Keratinocyte (primary cell): ENCODE measurements around the gene PHACTR1. TPM values are rescaled to one million over a fixed set of nuclear protein-coding genes. Genes with fewer than 3 reads are reported as not detected.
"Not testable (repeated sequence)": the region's sequence is repeated elsewhere in the genome, so short reads cannot be mapped to it uniquely, and the experiment has no call there.

Experiments
- DNase-seq: peaks from one replicate; pipeline ENCODE4 v3.0.0-alpha.2; 2011; ENCODE audit warnings: low read depth, missing footprints, low spot score
- FAIRE-seq: peaks from 2 replicates; lab custom pipeline; 2011; peaks lifted over from hg19 to GRCh38; lab: Jason Lieb, UNC
- H2AFZ ChIP-seq: 2 replicates; pipeline ENCODE4 v1.6.0; 2012; ENCODE audit warnings: low read length, control low read depth, inconsistent platforms; ENCODE audit not compliant: control insufficient read depth
- H3K27ac ChIP-seq: 2 replicates; pipeline ENCODE4 v1.5.1; 2011; ENCODE audit warnings: low read length; ENCODE audit not compliant: control insufficient read depth, insufficient read depth
- H3K27me3 ChIP-seq: 3 replicates; pipeline ENCODE4 v1.6.0; 2011; ENCODE audit warnings: low read length; ENCODE audit not compliant: control insufficient read depth, insufficient read depth; ENCODE audit errors: extremely low read depth
- H3K36me3 ChIP-seq, 2 experiments: 2 replicates in 1 of 2; 3 replicates in 1 of 2; pipeline ENCODE4 v1.5.1; 2011; ENCODE audit warnings: low read length in 2 of 2, mild to moderate bottlenecking in 1 of 2; ENCODE audit not compliant: control insufficient read depth in 2 of 2, insufficient read depth in 2 of 2; ENCODE audit errors: extremely low read depth in 1 of 2
- H3K4me1 ChIP-seq: 3 replicates; pipeline ENCODE4 v1.5.1; 2011; ENCODE audit warnings: low read length; ENCODE audit not compliant: control insufficient read depth, insufficient read depth; ENCODE audit errors: extremely low read depth
- H3K4me2 ChIP-seq: 3 replicates; pipeline ENCODE4 v1.6.0; 2011; ENCODE audit warnings: low read depth, low read length; ENCODE audit not compliant: control insufficient read depth, insufficient read depth; ENCODE audit errors: extremely low read depth
- H3K4me3 ChIP-seq, 3 experiments: fragments of 200-600 bp in 1 of 3; sonication (generic) in 1 of 3; 2 replicates in 2 of 3; 3 replicates in 1 of 3; pipeline ENCODE4 v1.5.1; 2011 to 2016; ENCODE audit warnings: low read length in 3 of 3, mild to moderate bottlenecking in 3 of 3, control low read depth in 2 of 3, inconsistent platforms in 1 of 3, low read depth in 1 of 3, mixed read lengths in 1 of 3, mixed run types in 1 of 3, moderate library complexity in 1 of 3; ENCODE audit not compliant: control insufficient read depth in 2 of 3, insufficient read depth in 2 of 3; ENCODE audit errors: extremely low read depth in 1 of 3
- H3K79me2 ChIP-seq: 2 replicates; pipeline ENCODE4 v1.6.0; 2012; ENCODE audit warnings: low read length; ENCODE audit not compliant: control insufficient read depth, insufficient read depth
- H3K9ac ChIP-seq: 3 replicates; pipeline ENCODE4 v1.6.0; 2011; ENCODE audit warnings: low read length; ENCODE audit not compliant: control insufficient read depth, insufficient read depth; ENCODE audit errors: extremely low read depth
- H3K9me1 ChIP-seq: 3 replicates; pipeline ENCODE4 v1.6.0; 2011; ENCODE audit warnings: low read length; ENCODE audit not compliant: control insufficient read depth, insufficient read depth; ENCODE audit errors: extremely low read depth
- H3K9me3 ChIP-seq: 2 replicates; pipeline ENCODE4 v1.5.1; 2012; ENCODE audit warnings: low read depth, low read length; ENCODE audit not compliant: control insufficient read depth
- H4K20me1 ChIP-seq: 3 replicates; pipeline ENCODE4 v1.6.0; 2011; ENCODE audit warnings: low read length; ENCODE audit not compliant: control insufficient read depth, insufficient read depth; ENCODE audit errors: extremely low read depth
- EZH2 ChIP-seq: IDR thresholded peaks from one replicate; pipeline ENCODE4 v1.6.1; 2012; ENCODE audit warnings: inconsistent platforms, mild to moderate bottlenecking, low read length, moderate library complexity
- dilution Hi-C: fragments of 300-500 bp; cut with MboI; formaldehyde crosslinking; loops from one replicate; pipeline ENCODE4 v1.7.0; 2020; ENCODE audit warnings: low sequenced_read_pairs; ENCODE audit not compliant: extremely low pct_ligation_motif_present
- polyA plus RNA-seq, 5 experiments: library from polyadenylated mRNA; depleted of rRNA in 3 of 5; stranded (reverse) in 3 of 5; stranded (forward) in 1 of 5; unstranded in 1 of 5; fragments of >200 nt; gene quantifications; 1 replicate in 1 of 5; 2 replicates in 3 of 5; 3 replicates in 1 of 5; pipeline versions ENCODE4 v1.2.1 to v1.2.3, GENCODE V29; 2011 to 2012; ENCODE audit warnings: missing spikeins in 2 of 5, low read depth in 1 of 5, low replicate concordance in 1 of 5
- TF ChIP-seq, protein P1 (sequence below), 3 experiments: IDR thresholded peaks in 1 of 3; conservative IDR thresholded peaks in 1 of 3; optimal IDR thresholded peaks in 1 of 3; 2 replicates in 2 of 3; 3 replicates in 1 of 3; pipeline versions ENCODE3 to v1.5.1; 2011; ENCODE audit warnings: low read length in 3 of 3, mild to moderate bottlenecking in 3 of 3, moderate library complexity in 2 of 3, control low read depth in 1 of 3, inconsistent platforms in 1 of 3; ENCODE audit not compliant: insufficient read depth in 2 of 3; ENCODE audit errors: extremely low read depth in 1 of 3

The PHACTR1 gene
- polyA plus RNA-seq, 1 donor (not counting 4 experiments of a cell fraction or from before 2014, with no cell fraction given) = 0.22 TPM

DNA sequence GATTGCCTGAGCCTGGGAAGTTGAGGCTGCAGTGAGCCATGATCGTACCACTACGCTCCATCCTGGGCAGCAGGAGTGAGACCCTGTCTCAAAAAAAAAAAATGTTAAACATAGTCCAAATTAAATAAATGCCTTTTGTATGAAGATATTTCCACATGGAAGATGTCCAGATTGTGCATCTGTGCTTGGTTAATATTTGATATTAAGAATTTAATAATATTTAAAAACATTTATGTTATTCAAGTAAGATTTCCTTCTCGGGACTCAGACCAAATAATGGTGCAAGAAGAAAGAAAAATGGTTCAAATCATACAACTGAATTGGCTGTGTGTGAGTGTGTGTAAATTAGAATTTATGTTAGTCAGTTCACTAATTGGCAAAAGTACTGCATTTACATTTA is 409.3 kb downstream of the PHACTR1 start:
- TF ChIP-seq, protein P1, sequence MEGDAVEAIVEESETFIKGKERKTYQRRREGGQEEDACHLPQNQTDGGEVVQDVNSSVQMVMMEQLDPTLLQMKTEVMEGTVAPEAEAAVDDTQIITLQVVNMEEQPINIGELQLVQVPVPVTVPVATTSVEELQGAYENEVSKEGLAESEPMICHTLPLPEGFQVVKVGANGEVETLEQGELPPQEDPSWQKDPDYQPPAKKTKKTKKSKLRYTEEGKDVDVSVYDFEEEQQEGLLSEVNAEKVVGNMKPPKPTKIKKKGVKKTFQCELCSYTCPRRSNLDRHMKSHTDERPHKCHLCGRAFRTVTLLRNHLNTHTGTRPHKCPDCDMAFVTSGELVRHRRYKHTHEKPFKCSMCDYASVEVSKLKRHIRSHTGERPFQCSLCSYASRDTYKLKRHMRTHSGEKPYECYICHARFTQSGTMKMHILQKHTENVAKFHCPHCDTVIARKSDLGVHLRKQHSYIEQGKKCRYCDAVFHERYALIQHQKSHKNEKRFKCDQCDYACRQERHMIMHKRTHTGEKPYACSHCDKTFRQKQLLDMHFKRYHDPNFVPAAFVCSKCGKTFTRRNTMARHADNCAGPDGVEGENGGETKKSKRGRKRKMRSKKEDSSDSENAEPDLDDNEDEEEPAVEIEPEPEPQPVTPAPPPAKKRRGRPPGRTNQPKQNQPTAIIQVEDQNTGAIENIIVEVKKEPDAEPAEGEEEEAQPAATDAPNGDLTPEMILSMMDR (optimal IDR thresholded peaks at IDR 0.05 in 1 of 3, IDR thresholded peaks at IDR 0.05 in 1 of 3, conservative IDR thresholded peaks at IDR 0.05 in 1 of 3; ENCODE audit: extremely low read depth in 1 of 3, insufficient read depth in 2 of 3, low read length in 3 of 3) = no peak
- no peak for TF ChIP-seq EZH2
- no peaks in the 10 kb centered on the region for H3K9me3 ChIP-seq
- no peaks in the 10 kb centered on the region for H3K27me3 ChIP-seq
- H2AFZ ChIP-seq = no peak overlapping the region
- H3K9me1 ChIP-seq = no peaks in the 10 kb centered on the region
- H3K27ac ChIP-seq = no peak overlapping the region
- H3K79me2 ChIP-seq = no peaks in the 10 kb centered on the region
- no peak overlapping the region for H3K9ac ChIP-seq
- FAIRE-seq = no peak
- H3K4me1 ChIP-seq = no peaks in the 10 kb centered on the region
- no peaks in the 10 kb centered on the region for H3K36me3 ChIP-seq
- dilution Hi-C loops = no loop called here
- DNase-seq = no peak
- no peak overlapping the region for H3K4me3 ChIP-seq
- H3K4me2 ChIP-seq = no peak overlapping the region
- H4K20me1 ChIP-seq = no peaks in the 10 kb centered on the region

DNA sequence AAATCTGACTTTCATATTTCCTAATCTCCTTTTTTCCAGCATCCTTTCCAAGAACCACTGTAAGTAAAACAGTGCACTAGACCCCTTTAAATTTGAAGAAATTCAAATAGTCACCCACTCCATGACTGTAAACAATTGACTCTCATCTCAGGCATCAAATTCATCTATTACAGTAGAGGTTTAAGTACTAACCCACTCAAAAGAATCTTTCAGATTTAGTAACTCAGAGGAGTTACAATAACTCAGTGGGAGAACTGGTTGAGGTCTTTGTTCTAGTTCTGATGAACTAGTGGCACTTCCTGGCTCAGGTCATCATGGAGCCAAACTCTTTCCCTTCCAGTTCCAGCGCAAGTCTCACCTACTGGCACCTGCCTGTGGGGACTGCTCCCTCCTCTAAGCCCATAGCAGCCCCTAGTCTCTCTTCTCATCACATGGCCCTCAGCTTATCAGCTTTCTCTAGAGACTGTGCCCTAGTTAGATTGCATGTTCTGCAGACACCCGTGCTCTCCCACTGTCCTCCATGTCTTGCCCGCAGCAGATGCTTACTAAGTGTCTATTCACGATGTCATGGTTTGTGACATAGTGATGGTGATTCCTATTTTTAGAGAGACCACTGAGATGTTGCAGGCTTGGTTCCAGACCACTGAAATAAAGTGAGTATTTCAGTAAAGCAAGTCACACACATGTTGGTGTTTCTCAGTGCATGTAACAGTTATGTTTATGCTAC is 415.5 kb downstream of the PHACTR1 start:
- Histone ChIP-seq H3K36me3 (no peaks in the 10 kb centered on the region), H3K27me3 (no peaks in the 10 kb centered on the region), H3K4me3 (no peak overlapping the region), H3K27ac (no peak overlapping the region), H3K4me2 (no peak overlapping the region), H4K20me1 (no peaks in the 10 kb centered on the region), H3K9ac (no peak overlapping the region), H2AFZ (no peak overlapping the region), H3K79me2 (no peaks in the 10 kb centered on the region), H3K9me1 (no peaks in the 10 kb centered on the region), H3K9me3 (no peaks in the 10 kb centered on the region), H3K4me1 (no peaks in the 10 kb centered on the region)
- no peak for FAIRE-seq
- dilution Hi-C loops = no loop called here
- no peak for TF ChIP-seq EZH2
- TF ChIP-seq, protein P1 (optimal IDR thresholded peaks at IDR 0.05 in 1 of 3, IDR thresholded peaks at IDR 0.05 in 1 of 3, conservative IDR thresholded peaks at IDR 0.05 in 1 of 3; ENCODE audit: extremely low read depth in 1 of 3, insufficient read depth in 2 of 3, low read length in 3 of 3) = no peak
- DNase-seq = no peak

DNA sequence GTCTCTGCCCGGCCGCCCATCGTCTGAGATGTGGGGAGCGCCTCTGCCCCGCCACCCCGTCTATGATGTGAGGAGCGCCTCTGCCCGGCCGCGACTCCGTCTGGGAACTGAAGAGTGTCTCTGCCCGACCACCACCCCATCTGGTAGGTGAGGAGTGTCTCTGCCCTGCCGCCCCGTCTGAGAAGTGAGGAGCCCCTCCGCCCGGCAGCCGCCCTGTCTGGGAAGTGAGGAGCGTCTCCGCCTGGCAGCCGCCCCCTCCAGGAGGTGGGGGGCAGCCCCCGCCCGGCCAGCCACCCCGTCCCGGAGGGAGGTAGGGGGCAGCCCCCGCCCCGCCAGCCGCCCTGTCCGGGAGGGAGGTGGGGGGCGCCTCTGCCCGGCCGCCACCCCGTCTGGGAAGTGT is 417.3 kb downstream of the PHACTR1 start:
- H3K9me1 ChIP-seq, H3K79me2 ChIP-seq, H2AFZ ChIP-seq, dilution Hi-C loops, H3K9ac ChIP-seq, DNase-seq, H3K4me2 ChIP-seq, H3K27ac ChIP-seq, H3K36me3 ChIP-seq, H3K4me3 ChIP-seq, H4K20me1 ChIP-seq, H3K9me3 ChIP-seq, H3K4me1 ChIP-seq, H3K27me3 ChIP-seq, FAIRE-seq: not testable (repeated sequence)
